Measurements from ENCODE around the gene SFI1.
"Not testable (repeated sequence)": the region's sequence is repeated elsewhere in the genome, so short reads cannot be mapped to it uniquely, and the experiment has no call there.

Gene SFI1

DNA sequence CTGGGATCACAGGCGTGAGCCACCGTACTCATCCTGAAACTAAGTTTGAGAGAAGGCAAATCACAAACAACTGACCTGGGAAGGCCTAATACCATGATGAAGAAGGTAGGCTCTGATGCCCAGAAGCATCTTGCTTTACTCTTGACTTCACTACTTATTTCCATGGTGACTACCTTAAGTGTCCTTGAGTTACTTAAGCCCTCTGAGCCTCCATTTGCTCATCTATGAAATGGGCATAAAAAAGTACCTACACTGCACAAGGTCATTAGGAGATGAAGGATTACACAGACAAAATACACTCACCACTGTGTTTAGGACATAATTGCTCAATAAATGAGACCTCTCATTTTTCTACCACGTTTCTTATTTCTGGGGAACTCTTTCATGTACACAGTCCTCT, 34.6 kb upstream of the SFI1 start:
- H3K27ac ChIP-seq: no peak overlapping the region
- TF ChIP-seq, protein P1, sequence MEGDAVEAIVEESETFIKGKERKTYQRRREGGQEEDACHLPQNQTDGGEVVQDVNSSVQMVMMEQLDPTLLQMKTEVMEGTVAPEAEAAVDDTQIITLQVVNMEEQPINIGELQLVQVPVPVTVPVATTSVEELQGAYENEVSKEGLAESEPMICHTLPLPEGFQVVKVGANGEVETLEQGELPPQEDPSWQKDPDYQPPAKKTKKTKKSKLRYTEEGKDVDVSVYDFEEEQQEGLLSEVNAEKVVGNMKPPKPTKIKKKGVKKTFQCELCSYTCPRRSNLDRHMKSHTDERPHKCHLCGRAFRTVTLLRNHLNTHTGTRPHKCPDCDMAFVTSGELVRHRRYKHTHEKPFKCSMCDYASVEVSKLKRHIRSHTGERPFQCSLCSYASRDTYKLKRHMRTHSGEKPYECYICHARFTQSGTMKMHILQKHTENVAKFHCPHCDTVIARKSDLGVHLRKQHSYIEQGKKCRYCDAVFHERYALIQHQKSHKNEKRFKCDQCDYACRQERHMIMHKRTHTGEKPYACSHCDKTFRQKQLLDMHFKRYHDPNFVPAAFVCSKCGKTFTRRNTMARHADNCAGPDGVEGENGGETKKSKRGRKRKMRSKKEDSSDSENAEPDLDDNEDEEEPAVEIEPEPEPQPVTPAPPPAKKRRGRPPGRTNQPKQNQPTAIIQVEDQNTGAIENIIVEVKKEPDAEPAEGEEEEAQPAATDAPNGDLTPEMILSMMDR (conservative IDR thresholded peaks at IDR 0.05): no peak
- TF ChIP-seq ZFX (IDR thresholded peaks at IDR 0.05): no peak

DNA sequence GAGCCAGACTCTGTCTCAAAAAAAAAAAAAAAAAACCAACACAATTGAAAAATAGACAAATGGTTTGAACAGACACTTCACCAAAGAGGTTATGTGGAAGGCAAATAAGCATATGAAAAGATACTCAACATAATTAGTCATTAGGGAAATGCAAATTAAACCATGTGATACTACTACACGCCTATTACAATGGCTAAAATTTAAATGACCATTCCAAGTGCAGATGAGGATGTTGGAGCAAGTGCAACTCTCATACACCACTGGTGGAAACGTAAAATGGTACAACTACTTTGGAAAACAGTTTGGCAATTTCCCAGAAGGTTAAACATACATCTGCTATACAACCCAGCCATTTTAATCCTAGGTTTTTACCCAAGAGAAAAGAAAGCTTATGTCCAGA, 31.0 kb upstream of the SFI1 start:
- no peak overlapping the region for H3K27ac ChIP-seq
- TF ChIP-seq ZFX (IDR thresholded peaks at IDR 0.05): no peak
- TF ChIP-seq, protein P1 (conservative IDR thresholded peaks at IDR 0.05): no peak

DNA sequence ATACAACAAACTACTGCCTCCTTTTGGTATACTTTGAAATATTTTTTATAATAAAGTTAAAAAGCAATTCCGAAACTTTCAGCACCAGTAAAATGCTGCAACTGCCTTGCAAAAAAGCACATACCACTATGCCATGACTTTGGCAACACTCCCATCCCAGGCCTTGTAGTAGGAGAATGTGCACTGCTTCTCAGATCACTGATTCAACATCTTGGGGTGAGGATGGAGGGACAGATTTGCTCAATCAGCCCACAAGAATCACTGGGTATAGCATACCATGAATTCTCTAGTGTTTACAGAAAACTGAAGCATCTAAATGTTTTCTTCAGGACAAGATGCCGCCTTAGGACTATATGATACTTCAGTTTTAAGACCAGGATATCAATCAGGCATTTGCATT, 21.6 kb upstream of the SFI1 start:
- TF ChIP-seq ZFX (IDR thresholded peaks at IDR 0.05): no peak
- TF ChIP-seq, protein P1 (conservative IDR thresholded peaks at IDR 0.05): no peak

DNA sequence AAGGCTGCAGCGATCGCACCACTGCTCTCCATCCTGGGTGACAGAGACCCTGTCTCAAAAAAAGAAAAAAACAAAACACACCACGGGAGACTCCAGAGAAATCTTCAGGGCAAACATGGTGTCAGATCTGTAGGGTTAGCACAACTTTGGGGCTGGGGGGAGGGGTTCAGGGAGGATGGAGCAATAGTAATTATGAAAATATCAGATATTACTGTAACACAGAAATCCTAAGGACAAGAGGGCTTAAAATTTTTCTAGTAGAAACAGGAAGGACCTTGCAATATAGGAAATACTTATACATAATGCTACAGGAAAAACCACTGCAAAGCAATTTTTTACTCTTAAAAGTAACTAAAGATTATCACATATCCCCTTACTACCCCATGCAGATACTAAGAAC, 20.5 kb upstream of the SFI1 start:
- no peak overlapping the region for H3K27ac ChIP-seq
- TF ChIP-seq, protein P1 (conservative IDR thresholded peaks at IDR 0.05): no peak
- no peak for TF ChIP-seq ZFX (IDR thresholded peaks at IDR 0.05)

More for the DNA sequence above, 21.6 kb upstream of the SFI1 start:
- no peak overlapping the region for H3K27ac ChIP-seq

DNA sequence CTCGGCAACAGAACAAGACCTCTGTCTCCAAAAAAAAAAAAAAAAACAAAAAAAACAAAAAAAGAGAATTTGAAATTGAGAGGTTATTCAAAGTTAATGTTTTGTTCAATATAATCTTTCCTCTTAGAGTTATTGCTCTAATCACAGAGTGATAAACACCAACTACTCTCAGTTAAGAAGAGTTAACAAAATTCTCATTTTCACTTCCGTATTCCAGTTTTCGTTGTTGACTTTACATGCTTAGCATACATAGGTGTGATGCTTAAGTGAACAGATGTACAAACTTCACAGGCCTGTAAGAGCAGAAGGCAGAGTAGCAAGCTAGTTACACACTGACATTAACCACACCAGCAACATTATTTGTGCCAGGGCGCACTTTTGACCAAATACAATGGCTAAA, 19.0 kb upstream of the SFI1 start:
- TF ChIP-seq ZFX (IDR thresholded peaks at IDR 0.05): no peak
- TF ChIP-seq, protein P1 (conservative IDR thresholded peaks at IDR 0.05): no peak
- no peak overlapping the region for H3K27ac ChIP-seq

DNA sequence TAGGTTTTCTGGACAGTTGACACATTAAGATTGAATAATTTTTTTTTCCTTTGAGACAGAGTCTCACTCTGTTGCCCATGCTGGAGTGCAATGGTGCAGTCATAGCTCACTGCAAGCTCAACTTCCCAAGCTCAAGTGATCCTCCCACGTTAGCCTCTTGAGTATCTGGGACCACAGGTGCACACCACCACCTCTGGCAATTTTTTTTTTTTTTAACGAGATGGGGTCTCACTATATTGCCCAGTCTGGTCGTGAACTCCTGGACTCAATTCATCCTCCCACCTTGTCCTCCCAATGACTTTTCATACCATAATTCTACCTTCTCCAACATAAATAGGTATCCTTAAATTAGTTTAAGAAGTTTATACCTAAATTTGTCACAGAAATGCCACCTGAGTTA, 15.2 kb upstream of the SFI1 start:
- TF ChIP-seq, protein P1 (conservative IDR thresholded peaks at IDR 0.05): no peak
- H3K27ac ChIP-seq: no peak overlapping the region

DNA sequence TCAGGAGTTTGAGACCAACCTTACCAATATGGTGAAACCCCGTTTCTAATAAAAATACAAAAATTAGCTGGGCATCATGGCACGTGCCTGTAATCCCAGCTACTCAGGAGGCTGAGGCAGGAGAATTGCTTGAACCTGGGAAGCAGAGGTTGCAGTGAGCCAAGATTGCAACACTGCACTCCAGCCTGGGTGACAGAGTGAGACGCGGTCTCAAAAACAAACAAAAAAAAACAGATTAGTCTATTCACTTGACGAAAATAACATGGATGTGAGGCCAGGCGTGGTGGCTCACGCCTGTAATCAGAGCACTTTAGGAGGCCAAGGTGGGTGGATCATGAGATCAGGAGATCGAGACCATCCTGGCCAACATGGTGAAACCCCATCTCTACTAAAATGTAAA, 13.9 kb upstream of the SFI1 start:
- H3K27ac ChIP-seq: not testable (repeated sequence)

DNA sequence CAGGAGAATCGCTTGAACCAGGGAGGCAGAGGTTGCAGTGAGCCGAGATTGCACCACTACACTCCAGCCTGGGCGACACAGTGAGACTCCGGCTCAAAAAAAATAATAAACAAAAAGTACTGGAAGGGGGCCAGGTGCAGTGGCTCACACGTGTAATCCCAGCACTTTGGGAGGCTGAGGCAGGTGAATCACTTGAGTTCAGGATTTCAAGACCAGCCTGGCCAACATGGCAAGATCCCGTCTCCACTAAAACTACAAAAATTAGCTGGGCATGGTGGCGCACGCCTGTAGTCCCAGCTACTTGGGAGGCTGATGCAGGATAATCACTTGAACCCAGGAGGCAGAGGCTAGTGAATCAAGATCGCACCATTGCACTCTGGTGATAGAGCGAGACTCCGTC, 10.0 kb upstream of the SFI1 start:
- H3K27ac ChIP-seq: not testable (repeated sequence)

DNA sequence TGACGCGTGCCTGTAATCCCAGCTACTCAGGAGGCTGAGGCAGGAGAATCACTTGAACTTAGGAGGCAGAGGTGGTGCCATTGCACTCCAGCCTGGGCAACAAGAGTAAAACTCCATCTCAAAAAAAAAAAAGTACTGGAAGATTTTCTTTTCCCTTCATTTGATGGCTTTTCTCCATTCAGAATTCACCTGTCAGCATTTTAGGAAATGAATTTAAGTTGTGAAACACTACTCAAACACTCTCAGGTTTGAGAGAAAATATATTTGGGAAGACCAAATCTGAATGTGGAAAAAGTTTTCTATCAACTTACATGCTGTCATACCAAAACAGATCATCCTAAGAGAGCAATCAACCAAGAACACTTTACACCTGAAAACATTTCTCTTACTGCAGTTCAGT, 9.4 kb upstream of the SFI1 start:
- no peak overlapping the region for H3K27ac ChIP-seq
- no peak for TF ChIP-seq ZFX (IDR thresholded peaks at IDR 0.05)
- TF ChIP-seq, protein P1 (conservative IDR thresholded peaks at IDR 0.05): no peak

All from C4-2B (cell line).